Measurements from ENCODE around the gene JTB. TPM values are rescaled to one million over a fixed set of nuclear protein-coding genes. Genes with fewer than 3 reads are reported as not detected.
A peak's percentile ranks its signal among the peaks of the same experiment; 100 is the strongest.

The JTB gene
- total RNA-seq, 6 experiments from 2014 or later, result 99.3 to 128 (median 109) TPM

- TF ChIP-seq CTCF (IDR thresholded peaks at IDR 0.05), result no peak
- H3K4me3 Mint-ChIP-seq, result no peak overlapping the region
- DNase-seq, result no peak
- peaks cover 27% of the 10 kb centered on the region for H3K36me3 Mint-ChIP-seq (ENCODE audit: low read depth)
- H3K27ac Mint-ChIP-seq, result peak overlapping the region; percentile 13; the same call in 1 of the 2 replicates
- peaks cover 26% of the 10 kb centered on the region for H3K4me1 Mint-ChIP-seq (ENCODE audit: low read depth)
- peaks cover 8% of the 10 kb centered on the region for H3K27me3 Mint-ChIP-seq (ENCODE audit: insufficient read depth)
- no peaks in the 10 kb centered on the region for H3K9me3 Mint-ChIP-seq
These were observed 3.9 kb downstream of the JTB start for GRCh38 chr1:153973525-153973924.

GRCh38 chr1:153973071-153973470, 4.4 kb downstream of the JTB start:
- Mint-ChIP-seq H3K27ac (peak overlapping the region; percentile 13; the same call in 1 of the 2 replicates), H3K36me3 (ENCODE audit: low read depth) (peaks cover 25% of the 10 kb centered on the region), H3K4me1 (ENCODE audit: low read depth) (peaks cover 26% of the 10 kb centered on the region), H3K4me3 (no peak overlapping the region), H3K9me3 (no peaks in the 10 kb centered on the region), H3K27me3 (ENCODE audit: insufficient read depth) (peaks cover 8% of the 10 kb centered on the region)
- no peak for DNase-seq
- TF ChIP-seq CTCF (IDR thresholded peaks at IDR 0.05), result no peak

GRCh38 chr1:153970346-153970745, 7.1 kb downstream of the JTB start:
- no peak for DNase-seq
- Mint-ChIP-seq H3K9me3 (no peaks in the 10 kb centered on the region), H3K27ac (no peak overlapping the region), H3K4me3 (no peak overlapping the region), H3K36me3 (ENCODE audit: low read depth) (peaks cover 10% of the 10 kb centered on the region; the same call in 1 of the 2 replicates), H3K27me3 (ENCODE audit: insufficient read depth) (peaks cover 3% of the 10 kb centered on the region; the same call in 1 of the 2 replicates), H3K4me1 (ENCODE audit: low read depth) (peaks cover 35% of the 10 kb centered on the region)
- TF ChIP-seq CTCF (IDR thresholded peaks at IDR 0.05), result no peak

GRCh38 chr1:153968972-153969371, 8.5 kb downstream of the JTB start:
- no peaks in the 10 kb centered on the region for H3K9me3 Mint-ChIP-seq
- no peak for DNase-seq
- peaks cover under 1% of the 10 kb centered on the region; the same call in 1 of the 2 replicates for H3K36me3 Mint-ChIP-seq (ENCODE audit: low read depth)
- no peak overlapping the region; the same call in 1 of the 2 replicates for H3K4me3 Mint-ChIP-seq
- H3K27ac Mint-ChIP-seq, result no peak overlapping the region
- H3K4me1 Mint-ChIP-seq (ENCODE audit: low read depth), result peaks cover 42% of the 10 kb centered on the region
- no peak for TF ChIP-seq CTCF (IDR thresholded peaks at IDR 0.05)
- H3K27me3 Mint-ChIP-seq (ENCODE audit: insufficient read depth), result peaks cover 3% of the 10 kb centered on the region; the same call in 1 of the 2 replicates

- TF ChIP-seq CTCF (IDR thresholded peaks at IDR 0.05), result no peak
- Mint-ChIP-seq H3K4me1 (ENCODE audit: low read depth) (peaks cover 48% of the 10 kb centered on the region), H3K27me3 (ENCODE audit: insufficient read depth) (peaks cover 6% of the 10 kb centered on the region; the same call in 1 of the 2 replicates), H3K9me3 (no peaks in the 10 kb centered on the region), H3K36me3 (ENCODE audit: low read depth) (no peaks in the 10 kb centered on the region; the same call in 1 of the 2 replicates), H3K4me3 (peak overlapping the region; percentile 91), H3K27ac (peak overlapping the region; percentile 95; the same call in 1 of the 2 replicates)
- no peak for DNase-seq
These were observed 9.1 kb downstream of the JTB start for GRCh38 chr1:153968408-153968807.

Data from HFFc6 (cell line).